HUDEP-2 (cell line): Measurements from ENCODE around the gene TBL2.
A peak's percentile ranks its signal among the peaks of the same experiment; 100 is the strongest.
"Not testable (repeated sequence)": the region's sequence is repeated elsewhere in the genome, so short reads cannot be mapped to it uniquely, and the experiment has no call there.

Experiments
- DNase-seq, 76 experiments: peaks; one replicate each; lab custom pipeline; 2025; ENCODE audit not compliant: unreplicated experiment in 76 of 76; lab: John Stamatoyannopoulos, UW

TBL2 gene

GRCh38 chr7:73572767-73573186 is 5.6 kb downstream of the TBL2 start:
- DNase-seq, result no peak

- no peak for DNase-seq
Measured at GRCh38 chr7:73570977-73571376, 7.4 kb downstream of the TBL2 start.

GRCh38 chr7:73570521-73570920 is 7.9 kb downstream of the TBL2 start:
- no peak for DNase-seq

- DNase-seq, result no peak
Measured at GRCh38 chr7:73569042-73569608, 9.3 kb downstream of the TBL2 start.

- no peak for DNase-seq
Measured at GRCh38 chr7:73567846-73568685, 10.3 kb downstream of the TBL2 start.

GRCh38 chr7:73567140-73567539 is 11.2 kb downstream of the TBL2 start:
- no peak for DNase-seq

GRCh38 chr7:73566431-73566830 is 11.9 kb downstream of the TBL2 start:
- DNase-seq, result not testable (repeated sequence)

- DNase-seq, result no peak
Measured at GRCh38 chr7:73565675-73566340, 12.6 kb downstream of the TBL2 start.

GRCh38 chr7:73560109-73560835 is 18.1 kb downstream of the TBL2 start:
- DNase-seq, result peak in 3 of 76 experiments; percentile 3 to 27 (median 20)

- DNase-seq, result peak in 70 of 76 experiments; percentile 1 to 84 (median 56)
Measured at GRCh38 chr7:73557397-73558257, 20.8 kb downstream of the TBL2 start, which contains the start of gene BCL7B. Gene BCL7B (minus strand): TSS chr7:73557690. CDS start chr7:73557578, 112 bp downstream.

- peak; percentile 16 to 95 (median 89) for DNase-seq
Measured at GRCh38 chr7:73557108-73557396, 21.3 kb downstream of the TBL2 start.

- no peak for DNase-seq
Measured at GRCh38 chr7:73556208-73557107, 21.9 kb downstream of the TBL2 start.

- no peak for DNase-seq
Measured at GRCh38 chr7:73555411-73555982, 22.9 kb downstream of the TBL2 start.

- DNase-seq, result not testable (repeated sequence)
Measured at GRCh38 chr7:73550093-73550492, 28.3 kb downstream of the TBL2 start.

- no peak for DNase-seq
Measured at GRCh38 chr7:73549176-73549575, 29.2 kb downstream of the TBL2 start.

GRCh38 chr7:73547841-73548240 is 30.5 kb downstream of the TBL2 start:
- no peak for DNase-seq

- DNase-seq, result no peak
Measured at GRCh38 chr7:73544678-73545077, 33.7 kb downstream of the TBL2 start.

GRCh38 chr7:73541722-73542121 is 36.7 kb downstream of the TBL2 start:
- DNase-seq, result no peak

GRCh38 chr7:73539709-73540108 is 38.7 kb downstream of the TBL2 start:
- no peak for DNase-seq
